Measurements from ENCODE around the gene DCAF7. TPM values are rescaled to one million over a fixed set of nuclear protein-coding genes. Genes with fewer than 3 reads are reported as not detected.

The DCAF7 gene
- total RNA-seq, 6 donors from 2014 or later, result 26.0 to 86.3 (median 42.3) TPM

DNA sequence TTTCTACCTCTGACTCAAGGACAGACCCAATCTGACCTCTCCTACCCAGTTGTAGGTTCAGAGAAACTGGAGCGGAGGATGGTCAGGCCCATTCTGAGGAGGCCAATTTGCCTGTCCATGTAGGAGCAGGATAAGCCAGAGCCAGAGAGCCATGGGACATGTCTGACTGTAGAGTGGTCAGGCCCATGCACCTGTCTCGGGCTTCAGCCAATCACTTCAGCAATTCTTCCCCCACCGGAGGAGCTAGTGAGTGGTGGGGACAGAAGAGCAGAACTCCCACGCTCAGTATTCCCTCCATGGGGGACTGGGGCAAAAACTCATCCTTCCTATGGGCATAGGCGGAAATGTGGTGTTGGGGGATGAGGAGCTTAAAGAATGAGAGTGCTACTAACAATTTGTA, 14.3 kb downstream of the DCAF7 start:
- Histone ChIP-seq H3K4me1 (peaks cover 0 to 19% (median 10%) of the 10 kb centered on the region in 4 donors), H3K9me3 (no peaks in the 10 kb centered on the region), H3K4me3 (no peak overlapping the region), H3K27ac (no peak overlapping the region), H3K36me3 (no peaks in the 10 kb centered on the region), H3K27me3 (no peaks in the 10 kb centered on the region)
- WGBS, 2 donors, result 91 to 95% methylated on average over 5 of the region's 5 CpGs
- DNase-seq, result no peak
- TF ChIP-seq, protein P1, sequence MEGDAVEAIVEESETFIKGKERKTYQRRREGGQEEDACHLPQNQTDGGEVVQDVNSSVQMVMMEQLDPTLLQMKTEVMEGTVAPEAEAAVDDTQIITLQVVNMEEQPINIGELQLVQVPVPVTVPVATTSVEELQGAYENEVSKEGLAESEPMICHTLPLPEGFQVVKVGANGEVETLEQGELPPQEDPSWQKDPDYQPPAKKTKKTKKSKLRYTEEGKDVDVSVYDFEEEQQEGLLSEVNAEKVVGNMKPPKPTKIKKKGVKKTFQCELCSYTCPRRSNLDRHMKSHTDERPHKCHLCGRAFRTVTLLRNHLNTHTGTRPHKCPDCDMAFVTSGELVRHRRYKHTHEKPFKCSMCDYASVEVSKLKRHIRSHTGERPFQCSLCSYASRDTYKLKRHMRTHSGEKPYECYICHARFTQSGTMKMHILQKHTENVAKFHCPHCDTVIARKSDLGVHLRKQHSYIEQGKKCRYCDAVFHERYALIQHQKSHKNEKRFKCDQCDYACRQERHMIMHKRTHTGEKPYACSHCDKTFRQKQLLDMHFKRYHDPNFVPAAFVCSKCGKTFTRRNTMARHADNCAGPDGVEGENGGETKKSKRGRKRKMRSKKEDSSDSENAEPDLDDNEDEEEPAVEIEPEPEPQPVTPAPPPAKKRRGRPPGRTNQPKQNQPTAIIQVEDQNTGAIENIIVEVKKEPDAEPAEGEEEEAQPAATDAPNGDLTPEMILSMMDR (IDR thresholded peaks at IDR 0.05), result no peak
- TF ChIP-seq POLR2A (IDR thresholded peaks at IDR 0.05) (no peak), EP300 (IDR thresholded peaks at IDR 0.05) (no peak), POLR2AphosphoS5 (IDR thresholded peaks at IDR 0.05) (no peak)
- peak in 1 of 2 donors; percentile 19 for ATAC-seq (ENCODE audit: low FRiP score in 2 of 2)

DNA sequence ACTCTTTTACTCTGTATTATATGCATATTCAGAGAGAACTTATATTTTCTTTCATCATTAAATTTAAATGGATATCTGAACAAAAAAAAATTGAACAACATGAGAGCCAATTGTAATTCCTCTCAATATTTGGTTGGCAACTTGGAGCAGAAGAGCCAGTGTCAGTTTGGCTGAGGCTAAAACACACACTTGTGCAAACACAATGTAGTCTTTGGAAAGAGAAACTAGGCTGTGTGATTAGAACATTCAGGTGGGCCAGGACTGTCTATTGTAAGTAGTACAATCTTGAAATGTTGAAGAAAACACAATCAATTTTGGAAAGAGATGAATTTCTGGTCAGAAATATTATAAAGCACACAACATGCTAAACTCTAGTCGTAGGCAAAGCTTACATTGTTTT, 17.0 kb downstream of the DCAF7 start:
- Histone ChIP-seq H3K4me3 (no peak overlapping the region), H3K27ac (no peak overlapping the region), H3K4me1 (peaks cover 0 to 18% (median 5%) of the 10 kb centered on the region in 4 donors), H3K36me3 (no peaks in the 10 kb centered on the region), H3K27me3 (no peaks in the 10 kb centered on the region), H3K9me3 (no peaks in the 10 kb centered on the region)
- 89 to 91% methylated on average over 1 of the region's 1 CpG for WGBS, 2 donors
- DNase-seq (no peak), ATAC-seq (ENCODE audit: low FRiP score in 2 of 2) (no peak)
- TF ChIP-seq POLR2A (IDR thresholded peaks at IDR 0.05) (no peak), EP300 (IDR thresholded peaks at IDR 0.05) (no peak), POLR2AphosphoS5 (IDR thresholded peaks at IDR 0.05) (no peak)
- TF ChIP-seq, protein P1 (IDR thresholded peaks at IDR 0.05), result no peak

DNA sequence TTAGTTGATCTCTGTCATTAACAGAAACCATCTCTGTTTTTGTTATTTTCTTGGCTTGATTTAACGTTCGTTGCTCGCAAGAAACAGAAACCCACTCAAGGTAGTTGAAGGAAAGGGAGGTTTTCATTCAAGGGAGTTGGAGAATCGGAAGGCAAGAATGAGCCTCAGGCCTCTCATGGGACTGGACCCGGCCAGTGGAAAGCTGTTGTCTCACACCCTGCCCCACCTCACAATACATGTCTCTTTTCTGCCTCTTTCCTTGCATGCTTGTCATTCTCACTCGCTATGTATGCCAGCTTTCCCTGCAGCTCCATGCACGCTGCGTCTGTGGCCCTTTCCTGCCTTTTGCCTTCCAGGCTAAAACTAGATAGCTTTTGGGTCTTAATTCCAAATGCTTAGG, 18.3 kb downstream of the DCAF7 start:
- TF ChIP-seq POLR2A (IDR thresholded peaks at IDR 0.05) (no peak), EP300 (IDR thresholded peaks at IDR 0.05) (no peak), POLR2AphosphoS5 (IDR thresholded peaks at IDR 0.05) (no peak)
- TF ChIP-seq, protein P1 (IDR thresholded peaks at IDR 0.05), result no peak
- no peak overlapping the region for H3K4me3 ChIP-seq
- DNase-seq (no peak), ATAC-seq (ENCODE audit: low FRiP score in 2 of 2) (no peak)
- H3K27ac ChIP-seq, result no peak overlapping the region
- no peaks in the 10 kb centered on the region for H3K36me3 ChIP-seq
- 86 to 88% methylated on average over 8 of the region's 8 CpGs for WGBS, 2 donors
- H3K4me1 ChIP-seq, result peaks cover 0 to 9% (median 2%) of the 10 kb centered on the region in 4 donors
- no peaks in the 10 kb centered on the region for H3K9me3 ChIP-seq
- no peaks in the 10 kb centered on the region for H3K27me3 ChIP-seq

DNA sequence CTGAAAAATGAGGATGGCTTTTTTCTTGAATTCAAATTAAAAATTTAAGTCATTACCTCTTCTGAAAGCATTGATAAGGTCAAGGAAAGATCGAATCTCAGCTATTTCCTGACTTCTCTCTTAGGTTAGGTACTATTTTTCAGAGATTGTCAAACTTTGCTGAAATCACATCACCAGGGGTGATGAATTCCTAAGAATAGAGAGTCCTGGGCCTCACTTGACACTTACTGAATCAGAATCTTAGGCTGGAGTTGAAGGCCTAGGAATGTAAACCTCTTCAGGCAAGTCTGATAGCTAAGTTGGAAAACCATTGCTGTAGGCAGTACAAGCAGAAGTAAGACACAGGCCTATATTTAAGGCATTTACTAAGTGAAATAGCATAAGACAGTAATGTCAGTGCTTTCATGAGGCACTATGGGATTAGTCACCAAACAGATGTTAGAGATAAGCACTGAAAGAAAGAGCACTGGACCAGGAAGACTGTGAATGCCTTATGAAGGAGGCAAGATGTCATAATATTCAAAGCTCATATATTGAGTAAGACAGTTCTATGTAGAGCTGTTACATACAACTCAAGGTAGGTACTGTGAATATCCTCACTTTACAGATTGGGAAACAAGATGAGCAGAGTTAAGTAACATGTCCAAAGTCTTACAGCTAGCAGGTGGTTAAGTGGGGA, 21.5 kb downstream of the DCAF7 start:
- Histone ChIP-seq H3K27ac (no peak overlapping the region), H3K9me3 (no peaks in the 10 kb centered on the region), H3K36me3 (no peaks in the 10 kb centered on the region), H3K4me1 (peaks cover 0 to 8% (median 2%) of the 10 kb centered on the region in 4 donors), H3K4me3 (no peak overlapping the region), H3K27me3 (no peaks in the 10 kb centered on the region)
- TF ChIP-seq, protein P1 (IDR thresholded peaks at IDR 0.05), result no peak
- TF ChIP-seq POLR2AphosphoS5 (IDR thresholded peaks at IDR 0.05) (no peak), EP300 (IDR thresholded peaks at IDR 0.05) (no peak), POLR2A (IDR thresholded peaks at IDR 0.05) (no peak)
- 67 to 86% methylated on average over 1 of the region's 1 CpG for WGBS, 2 donors
- DNase-seq (no peak), ATAC-seq (ENCODE audit: low FRiP score in 2 of 2) (peak in 1 of 2 donors; percentile 26)

DNA sequence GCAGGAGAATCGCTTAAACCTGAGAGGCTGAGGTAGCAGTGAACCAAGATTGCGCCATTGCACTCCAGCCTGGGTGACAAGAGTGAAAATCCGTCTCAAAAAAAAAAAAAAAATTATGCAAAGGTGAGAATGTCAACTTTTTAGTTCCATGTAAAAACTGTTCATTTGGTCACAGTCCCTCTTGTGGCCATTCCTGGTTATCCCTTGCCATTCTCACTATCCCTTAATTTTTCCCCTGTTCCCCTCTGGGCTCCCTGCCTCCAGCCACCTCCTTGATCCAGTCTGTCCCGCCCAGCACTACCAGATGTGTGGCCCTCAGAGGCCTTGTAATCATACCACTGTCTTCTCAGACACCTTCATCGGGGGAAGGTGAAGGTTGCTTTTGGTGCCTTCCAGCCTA, 23.4 kb downstream of the DCAF7 start:
- H3K4me1 ChIP-seq, result peaks cover 0 to 17% (median 2%) of the 10 kb centered on the region in 4 donors
- TF ChIP-seq POLR2AphosphoS5 (IDR thresholded peaks at IDR 0.05) (no peak), EP300 (IDR thresholded peaks at IDR 0.05) (no peak)
- TF ChIP-seq, protein P1 (IDR thresholded peaks at IDR 0.05), result peak in 1 of 6 experiments; percentile 21
- H3K27me3 ChIP-seq, result no peaks in the 10 kb centered on the region
- DNase-seq, result no peak
- 85 to 86% methylated on average over 5 of the region's 5 CpGs for WGBS, 2 donors
- no peak overlapping the region for H3K4me3 ChIP-seq
- no peak overlapping the region for H3K27ac ChIP-seq
- no peaks in the 10 kb centered on the region for H3K36me3 ChIP-seq
- no peaks in the 10 kb centered on the region for H3K9me3 ChIP-seq
- peak in 1 of 2 donors; percentile 19 for ATAC-seq (ENCODE audit: low FRiP score in 2 of 2)
